Left hindlimb (tissue), 1 donor: ENCODE measurements around the gene SNTB2.
"Not testable (repeated sequence)": the region's sequence is repeated elsewhere in the genome, so short reads cannot be mapped to it uniquely, and the experiment has no call there.

Experiments used
- DNase-seq: peaks from one replicate; pipeline ENCODE4 v3.0.0-alpha.2; 2018

Gene SNTB2

DNA sequence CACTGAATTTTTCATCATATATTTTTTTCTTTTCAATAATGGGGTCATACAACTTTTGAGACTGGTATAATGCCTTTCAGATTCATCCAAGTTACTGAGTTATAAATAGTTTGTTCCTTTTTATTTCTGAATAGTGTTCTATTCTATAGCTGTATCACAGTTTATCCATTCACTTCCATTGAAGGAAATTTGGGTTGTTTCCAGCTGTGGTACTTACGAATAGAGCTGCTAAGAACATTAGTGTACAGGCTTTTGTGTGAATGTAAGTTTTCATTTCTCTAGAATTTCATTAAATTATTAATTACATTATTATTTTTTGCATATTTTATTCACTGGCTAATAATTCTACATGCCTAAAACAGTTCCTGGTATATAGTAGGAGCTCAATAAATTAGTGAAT is 52.9 kb downstream of the SNTB2 start:
- no peak for DNase-seq

GRCh38 chr16:69240331-69240730 is 53.4 kb downstream of the SNTB2 start:
- no peak for DNase-seq

DNA sequence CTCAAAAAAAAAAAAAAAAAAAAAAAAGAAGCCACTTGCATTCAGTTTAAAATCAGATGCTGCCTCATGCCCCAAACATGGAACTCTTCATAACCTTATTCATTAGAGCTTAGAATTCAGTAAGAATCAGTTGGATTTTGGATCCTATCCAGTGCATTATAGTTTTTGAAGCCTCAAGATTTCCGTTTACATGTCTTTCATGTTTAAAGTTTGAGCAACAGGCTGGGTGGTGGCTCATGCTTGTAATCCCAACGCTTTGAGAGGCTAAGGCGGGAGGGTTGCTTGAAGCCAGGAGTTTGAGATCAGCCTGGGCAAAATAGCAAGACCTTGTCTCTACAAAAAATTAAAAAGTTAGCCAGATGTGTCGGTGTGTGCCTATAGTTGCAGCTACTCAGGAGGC is 55.0 kb downstream of the SNTB2 start:
- no peak for DNase-seq

DNA sequence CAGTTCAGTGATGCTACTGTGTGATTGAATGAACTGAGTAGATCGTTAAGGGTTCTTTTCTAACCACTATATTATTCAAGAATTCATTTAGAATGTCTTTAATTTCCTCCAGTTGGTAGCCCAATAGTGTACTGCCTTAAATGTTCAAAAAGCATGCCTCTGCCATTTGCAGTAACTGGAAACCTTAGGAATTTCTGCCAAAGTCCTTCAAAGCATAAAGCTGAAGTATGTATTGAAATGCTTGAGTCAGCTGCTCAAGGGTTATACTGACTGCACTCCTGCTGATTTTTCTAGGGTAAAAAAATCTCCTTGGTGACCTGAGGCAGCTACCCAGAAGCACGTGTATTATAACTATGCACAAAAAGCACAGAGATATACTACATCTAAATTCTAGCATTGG is 56.5 kb downstream of the SNTB2 start:
- DNase-seq: no peak

DNA sequence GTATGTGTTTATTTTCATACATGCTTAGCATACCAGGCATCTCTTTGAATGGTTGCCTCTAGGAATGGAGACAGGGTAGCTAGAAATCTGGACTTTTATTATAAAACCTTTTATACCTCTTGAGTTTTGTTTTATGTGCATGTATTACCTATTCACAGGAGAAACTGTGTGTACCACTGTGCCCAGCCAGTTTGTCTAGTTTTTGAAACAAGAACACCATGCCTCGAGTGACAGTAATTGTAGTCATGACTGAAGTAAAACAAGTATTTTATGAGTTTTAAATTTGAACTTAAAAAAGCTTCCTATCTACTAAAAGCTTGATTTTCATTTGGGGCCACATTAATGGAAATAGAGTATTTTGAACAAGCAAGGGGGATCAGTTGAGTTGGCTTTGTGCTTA is 57.4 kb downstream of the SNTB2 start:
- no peak for DNase-seq

- no peak for DNase-seq
These were observed 63.1 kb downstream of the SNTB2 start for GRCh38 chr16:69250081-69250480.

DNA sequence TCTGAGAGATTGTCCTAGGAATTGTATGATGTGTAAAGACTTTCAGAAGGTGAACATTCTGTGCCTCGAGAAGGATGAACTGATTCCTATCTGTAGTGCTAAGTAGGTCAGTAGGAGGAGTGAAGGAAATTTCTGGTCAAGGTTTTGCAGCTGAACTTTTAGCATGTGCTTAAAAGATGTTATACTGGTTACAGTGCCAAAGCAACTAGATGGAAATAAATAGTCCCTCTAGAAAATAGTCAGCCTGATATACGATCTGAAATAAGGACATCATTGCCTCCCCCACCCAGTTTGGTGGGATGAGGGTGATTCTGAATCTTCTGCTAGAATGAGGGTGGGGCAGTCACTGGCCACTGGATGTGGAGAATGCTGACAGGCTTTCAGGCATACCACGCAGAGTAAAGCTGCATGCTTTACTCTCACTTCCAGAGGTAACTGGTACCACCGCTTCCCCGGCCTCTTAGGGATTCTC is 66.9 kb downstream of the SNTB2 start:
- peak; percentile 31 for DNase-seq

DNA sequence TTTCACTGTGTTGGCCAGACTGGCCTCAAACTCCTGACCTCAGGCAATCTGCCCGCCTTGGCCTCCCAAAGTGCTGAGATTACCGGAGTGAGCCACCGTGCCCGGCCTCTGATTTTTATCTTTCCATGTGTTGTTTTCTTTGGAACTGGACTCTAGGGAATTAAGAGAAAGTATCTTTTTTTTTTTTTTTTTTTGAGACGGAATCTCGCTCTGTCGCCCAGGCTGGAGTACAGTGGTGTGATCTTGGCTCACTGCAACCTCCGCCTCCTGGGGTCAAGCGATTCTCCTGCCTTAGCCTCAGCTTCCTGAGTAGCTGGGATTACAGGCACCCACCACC is 72.4 kb downstream of the SNTB2 start:
- not testable (repeated sequence) for DNase-seq

DNA sequence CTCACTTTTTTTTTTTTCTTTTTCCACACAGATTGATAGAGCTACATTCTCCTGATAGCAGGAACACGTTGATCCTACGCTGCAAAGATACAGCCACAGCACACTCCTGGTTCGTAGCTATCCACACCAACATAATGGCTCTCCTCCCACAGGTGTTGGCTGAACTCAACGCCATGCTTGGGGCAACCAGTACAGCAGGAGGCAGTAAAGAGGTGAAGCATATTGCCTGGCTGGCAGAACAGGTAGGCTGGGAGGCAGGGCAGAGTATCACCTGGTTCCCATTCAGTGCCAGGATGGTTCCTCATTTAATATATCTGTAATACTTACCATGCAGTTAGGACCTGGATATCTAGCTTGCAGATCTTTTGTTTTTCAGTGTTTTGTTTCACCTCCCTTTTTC is 73.1 kb downstream of the SNTB2 start:
- no peak for DNase-seq

DNA sequence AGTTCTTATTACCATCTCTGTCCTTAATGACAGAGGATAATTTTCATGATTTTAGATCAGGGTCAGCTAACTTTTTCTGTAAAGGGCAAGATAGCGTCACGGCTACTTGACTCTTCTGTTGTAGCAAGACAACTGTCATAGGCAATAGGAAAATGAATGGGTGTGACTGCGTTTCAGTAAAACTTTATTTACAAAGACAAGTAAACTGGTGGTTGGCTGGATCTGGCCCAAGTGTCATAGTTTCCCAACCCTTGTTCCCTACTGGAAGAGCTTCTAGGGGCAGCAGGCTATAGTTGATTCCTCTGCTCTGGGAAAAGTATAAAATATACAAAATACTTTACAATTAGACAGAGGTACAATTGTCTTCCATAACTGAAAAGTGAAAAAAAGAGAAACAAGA is 73.5 kb downstream of the SNTB2 start:
- no peak for DNase-seq

DNA sequence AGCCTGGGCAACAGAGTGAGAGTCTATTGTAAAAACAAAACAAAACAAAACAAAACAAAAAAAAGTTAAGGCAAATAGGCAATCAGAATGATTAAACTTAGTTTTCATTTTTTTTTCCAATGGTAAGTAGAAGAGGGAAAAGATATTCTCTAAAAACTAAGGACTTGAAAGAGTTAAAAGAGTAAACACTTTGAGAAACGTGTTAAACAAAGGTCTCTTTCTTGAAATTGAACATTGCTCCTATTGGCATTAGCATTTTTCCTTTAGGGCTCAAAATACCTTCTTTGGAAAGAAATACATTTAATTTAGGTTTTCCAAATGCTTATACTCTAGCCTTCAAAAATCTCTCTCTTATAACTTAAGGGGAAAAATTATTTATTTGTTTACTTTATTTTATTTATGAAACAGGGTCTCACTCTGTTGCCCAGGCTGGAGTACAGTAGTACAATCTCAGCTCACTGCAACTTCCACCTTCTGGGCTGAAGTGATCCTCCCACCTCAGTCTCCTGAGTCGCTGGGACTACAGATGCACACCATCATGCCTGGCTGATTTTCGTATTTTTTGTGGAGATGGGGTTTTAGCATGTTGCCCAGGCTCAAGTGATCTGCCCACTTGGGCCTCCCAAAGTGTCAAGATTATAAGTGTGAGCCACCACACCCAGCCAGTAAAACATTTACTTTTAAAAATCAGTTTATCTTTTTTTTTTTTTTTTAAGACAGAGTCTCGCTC is 79.5 kb downstream of the SNTB2 start:
- no peak for DNase-seq

GRCh38 chr16:69267633-69268032 is 80.7 kb downstream of the SNTB2 start:
- DNase-seq: no peak

GRCh38 chr16:69270395-69270794 is 83.4 kb downstream of the SNTB2 start:
- no peak for DNase-seq

- DNase-seq: no peak
These were observed 83.9 kb downstream of the SNTB2 start for GRCh38 chr16:69270831-69271230.

DNA sequence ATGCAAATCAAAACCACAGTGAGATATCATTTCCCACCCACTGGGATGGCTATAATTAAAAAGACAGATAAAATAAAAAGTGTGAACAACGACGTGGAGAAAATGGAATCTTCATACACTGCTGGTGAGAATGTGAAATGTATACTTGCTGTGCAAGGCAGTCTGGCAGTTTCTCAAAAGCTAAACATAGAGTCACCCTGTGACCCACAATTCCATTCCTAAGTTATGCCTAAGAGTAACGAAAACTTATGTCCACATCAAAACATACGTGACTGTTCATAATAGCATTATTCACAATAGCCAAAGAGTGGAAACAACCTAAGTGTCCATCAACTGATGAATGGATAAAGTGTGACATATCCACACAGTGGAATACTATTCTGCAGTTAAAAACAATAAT is 86.0 kb downstream of the SNTB2 start:
- DNase-seq: no peak

DNA sequence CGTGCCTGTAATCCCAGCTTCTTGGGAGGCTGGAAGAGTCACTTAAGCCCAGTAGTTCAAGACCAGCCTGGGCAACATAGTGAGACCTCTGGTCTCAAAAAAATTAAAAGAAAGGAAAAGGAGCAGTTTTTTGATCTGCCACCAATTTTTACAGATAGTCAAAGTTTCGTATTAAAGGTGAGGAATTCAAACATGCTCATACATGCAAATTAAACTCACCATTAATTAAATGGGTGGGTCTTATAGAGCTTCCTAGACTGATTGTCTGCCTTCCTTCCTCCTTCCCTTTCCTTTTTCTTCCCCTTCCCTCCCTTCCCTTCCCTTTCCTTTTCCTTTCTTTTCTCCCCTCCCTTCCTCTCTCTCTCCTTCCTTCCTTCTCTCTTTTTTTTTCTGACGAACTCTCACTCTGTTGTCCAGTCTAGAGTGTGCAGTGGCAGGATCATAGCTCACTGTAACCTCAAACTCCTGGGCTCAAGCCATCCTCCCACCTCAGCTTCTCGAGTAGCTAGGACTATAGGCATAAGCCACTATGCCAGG is 87.8 kb downstream of the SNTB2 start:
- DNase-seq: no peak

GRCh38 chr16:69276148-69277115 is 89.5 kb downstream of the SNTB2 start:
- peak; percentile 88 for DNase-seq

GRCh38 chr16:69277413-69277812 is 90.4 kb downstream of the SNTB2 start:
- DNase-seq: no peak

- DNase-seq: no peak
These were observed 96.9 kb downstream of the SNTB2 start for GRCh38 chr16:69283851-69284250.

DNA sequence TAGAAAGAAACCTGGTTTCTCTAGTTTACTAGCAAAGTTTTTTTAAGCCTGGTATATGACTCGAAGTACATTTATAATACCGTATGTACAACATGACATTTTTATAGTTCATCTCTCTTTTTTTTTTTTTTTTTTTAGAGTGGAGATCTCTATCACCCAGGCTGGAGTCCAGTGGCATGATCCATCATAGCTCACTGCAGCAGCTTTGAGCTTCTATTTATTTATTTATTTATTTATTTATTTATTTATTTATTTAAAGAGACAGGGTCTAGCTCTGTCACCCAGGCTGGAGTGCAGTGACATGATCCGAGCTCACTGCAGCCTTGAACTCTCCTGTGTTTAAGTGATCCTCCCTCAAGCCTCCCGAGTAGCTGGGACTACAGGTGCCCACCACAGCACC is 98.3 kb downstream of the SNTB2 start:
- DNase-seq: no peak

DNA sequence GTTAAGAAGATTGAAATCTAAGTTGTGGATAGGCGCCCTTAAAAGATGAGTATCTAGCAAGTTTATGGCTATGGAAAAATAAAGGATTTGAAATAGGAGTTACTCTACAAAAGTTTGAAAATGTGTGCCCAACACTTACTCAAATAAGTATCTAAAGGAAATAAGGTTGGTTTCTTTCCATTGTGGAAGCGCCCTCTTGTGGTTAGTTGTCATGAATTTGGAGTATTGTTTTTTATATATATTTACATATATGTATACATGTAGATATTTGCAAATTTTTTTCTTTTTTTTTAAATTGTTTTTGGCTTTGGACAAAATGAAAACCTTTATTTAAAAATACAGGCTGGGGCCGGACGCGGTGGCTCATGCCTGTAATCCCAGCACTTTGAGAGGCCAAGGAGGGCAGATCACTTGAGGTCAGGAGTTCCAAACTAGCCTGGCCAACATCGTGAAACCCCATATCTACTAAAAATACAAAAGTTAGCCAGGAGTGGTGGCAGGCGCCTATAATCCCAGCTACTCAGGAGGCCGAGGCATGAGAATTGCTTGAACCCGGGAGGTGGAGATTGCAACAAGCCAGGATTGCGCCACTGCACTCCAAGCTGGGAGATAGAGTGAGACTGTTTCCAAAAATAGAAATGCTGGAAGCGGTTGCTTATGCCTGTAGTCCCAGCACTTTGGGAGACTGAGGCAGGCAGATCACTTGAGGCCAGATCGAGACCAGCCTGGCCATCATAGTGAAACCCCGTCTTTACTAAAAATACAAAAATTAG is 100.2 kb downstream of the SNTB2 start:
- DNase-seq: no peak

GRCh38 chr16:69291657-69292056 is 104.7 kb downstream of the SNTB2 start:
- not testable (repeated sequence) for DNase-seq

GRCh38 chr16:69293401-69293800 is 106.4 kb downstream of the SNTB2 start:
- no peak for DNase-seq
